Cortex of kidney (tissue), 1 donor: ENCODE results near the gene HMGCS2.

Source experiments
- DNase-seq: peaks from one replicate; lab custom pipeline; 2025; lab: John Stamatoyannopoulos, UW

HMGCS2 gene

GRCh38 chr1:119762953-119763352, 5.8 kb downstream of the HMGCS2 start:
- no peak for DNase-seq

- no peak for DNase-seq
Measured at GRCh38 chr1:119762409-119762808, 6.3 kb downstream of the HMGCS2 start.

DNA sequence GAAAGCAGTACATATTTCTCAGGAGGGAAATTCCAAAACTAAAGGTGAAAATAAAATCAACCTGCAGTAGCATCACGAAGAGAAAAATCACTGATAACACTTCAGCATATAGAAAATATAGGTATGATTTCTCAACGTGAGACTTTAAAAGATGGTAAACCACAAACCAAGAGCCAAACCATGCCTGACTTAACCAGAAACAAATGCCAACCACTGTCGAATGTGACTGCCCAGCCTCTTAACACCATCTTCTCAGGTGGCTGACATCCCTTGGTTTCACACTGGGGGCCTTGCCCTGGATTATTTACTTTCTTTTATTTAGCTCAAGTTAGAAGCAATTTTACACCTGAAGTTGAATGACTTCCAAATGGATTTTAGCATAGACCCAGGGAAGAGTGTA, 10.1 kb downstream of the HMGCS2 start:
- DNase-seq, result no peak

DNA sequence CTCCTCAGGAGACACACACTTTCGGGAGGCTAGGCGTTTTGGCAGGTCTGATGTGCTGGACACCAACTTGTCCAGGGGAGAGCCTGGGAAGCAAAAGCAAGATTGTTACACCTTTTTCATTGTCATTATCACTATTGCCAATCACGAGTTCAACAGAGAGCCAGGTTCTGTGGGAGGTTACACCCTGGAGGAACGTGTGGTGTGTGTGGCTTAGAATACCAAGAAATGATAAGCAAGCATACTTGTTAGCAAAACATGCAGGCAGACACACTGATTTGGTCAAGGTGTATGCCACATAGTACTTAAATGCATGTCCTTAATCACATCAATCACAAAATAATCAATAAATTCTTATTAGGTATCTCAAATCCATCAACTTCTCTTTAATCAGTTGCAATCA, 16.1 kb downstream of the HMGCS2 start:
- no peak for DNase-seq

- DNase-seq, result no peak
Measured at GRCh38 chr1:119748040-119748439, 20.7 kb downstream of the HMGCS2 start.

- DNase-seq, result no peak
Measured at GRCh38 chr1:119747451-119747850, 21.3 kb downstream of the HMGCS2 start.

DNA sequence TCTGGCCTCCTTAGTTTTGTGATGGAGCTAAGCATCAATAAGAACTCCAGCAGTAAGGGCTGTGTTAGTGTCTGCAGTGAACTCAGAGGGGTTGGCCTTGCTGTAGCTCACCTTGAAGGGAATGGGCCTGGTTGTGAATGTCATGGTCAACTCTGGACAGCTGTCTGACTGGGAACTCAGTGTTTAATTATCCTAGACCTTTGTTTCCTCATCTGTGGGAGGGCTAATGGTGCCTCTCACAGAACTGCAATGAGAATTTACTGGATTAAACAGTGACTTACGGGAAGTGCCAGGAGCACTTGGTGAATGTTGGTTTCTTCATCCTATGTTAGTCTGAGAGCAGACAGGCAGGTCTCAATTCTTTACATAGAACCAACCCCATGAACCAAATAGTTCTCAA, 23.7 kb downstream of the HMGCS2 start:
- DNase-seq, result no peak

DNA sequence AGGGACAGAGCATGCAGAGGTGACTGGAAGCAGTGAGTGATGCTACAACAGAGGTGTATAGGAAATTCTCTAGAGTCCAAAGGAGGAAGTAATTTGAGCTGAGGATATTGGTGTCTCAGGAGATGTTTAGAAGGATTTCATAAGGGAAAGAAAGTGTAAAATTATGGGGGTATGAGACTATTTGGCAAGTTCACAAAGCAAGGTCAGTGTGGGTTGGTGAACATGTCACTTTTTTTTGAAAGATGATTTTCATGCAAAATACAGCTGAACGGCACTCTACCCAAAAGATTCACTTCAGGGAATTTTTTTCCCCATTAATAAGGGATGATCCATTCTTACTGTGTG, 24.1 kb downstream of the HMGCS2 start:
- DNase-seq, result no peak

- no peak for DNase-seq
Measured at GRCh38 chr1:119743776-119744597, 24.7 kb downstream of the HMGCS2 start.

DNA sequence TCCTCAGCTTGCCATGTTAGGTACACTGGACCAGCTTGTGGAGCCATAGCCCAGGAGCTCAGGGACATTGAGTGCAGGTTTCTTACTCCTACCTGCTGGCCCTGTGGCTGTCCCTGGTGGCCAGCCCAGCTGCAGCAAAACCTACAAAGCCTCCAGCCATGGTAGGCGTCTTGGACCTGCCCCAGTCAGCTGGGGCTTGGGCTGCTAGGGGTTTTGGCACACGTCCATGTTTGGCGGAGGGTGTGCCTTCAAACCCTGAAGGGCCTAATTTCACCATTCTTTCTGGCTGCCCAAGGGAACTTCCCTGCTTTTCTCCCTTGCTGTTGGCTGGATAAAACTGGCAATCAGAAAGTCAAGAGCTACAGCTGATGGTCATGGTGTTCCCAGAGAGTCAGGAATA, 25.4 kb downstream of the HMGCS2 start:
- no peak for DNase-seq

DNA sequence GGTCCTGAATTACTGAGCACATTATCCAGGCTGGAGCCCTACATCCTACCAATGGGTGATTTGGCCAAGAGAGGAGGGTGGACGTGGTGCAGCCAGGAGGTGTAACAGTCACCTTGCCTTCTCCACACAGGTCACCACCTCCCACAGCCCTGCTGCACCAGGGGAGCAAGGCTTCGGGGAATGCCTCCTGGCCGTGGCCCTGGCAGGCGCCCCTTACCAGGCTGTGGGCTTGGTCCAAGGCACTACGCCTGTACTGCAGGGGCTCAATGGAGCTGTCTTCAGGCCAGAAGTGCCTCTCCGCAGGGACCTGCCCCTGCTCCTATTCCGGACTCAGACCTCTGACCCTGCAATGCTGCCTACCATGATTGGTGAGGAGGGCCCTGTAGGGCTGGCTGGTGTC, 26.0 kb downstream of the HMGCS2 start:
- no peak for DNase-seq

DNA sequence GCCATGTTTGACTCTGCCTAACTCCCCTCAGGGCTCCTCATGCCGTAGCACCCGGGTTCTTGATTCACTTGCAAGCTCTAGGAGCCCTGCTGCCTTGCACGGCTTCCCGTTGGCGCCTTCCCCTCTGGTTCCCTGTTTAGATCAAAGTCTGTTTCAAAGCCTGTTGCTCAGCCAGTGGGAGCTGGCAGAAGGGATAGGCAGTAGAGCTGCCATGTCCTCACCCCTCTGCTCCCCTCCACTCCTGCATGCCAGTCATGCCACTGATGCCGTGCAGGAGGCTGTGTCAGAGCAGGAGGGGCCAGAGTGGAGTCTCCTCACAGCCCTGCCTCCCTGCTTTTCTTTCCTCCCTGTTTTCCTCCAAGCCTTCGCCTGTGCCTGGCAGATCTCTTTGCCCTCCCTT, 26.5 kb downstream of the HMGCS2 start:
- no peak for DNase-seq

- no peak for DNase-seq
Measured at GRCh38 chr1:119740896-119741780, 27.6 kb downstream of the HMGCS2 start.

GRCh38 chr1:119740261-119740660, 28.4 kb downstream of the HMGCS2 start:
- DNase-seq, result no peak

DNA sequence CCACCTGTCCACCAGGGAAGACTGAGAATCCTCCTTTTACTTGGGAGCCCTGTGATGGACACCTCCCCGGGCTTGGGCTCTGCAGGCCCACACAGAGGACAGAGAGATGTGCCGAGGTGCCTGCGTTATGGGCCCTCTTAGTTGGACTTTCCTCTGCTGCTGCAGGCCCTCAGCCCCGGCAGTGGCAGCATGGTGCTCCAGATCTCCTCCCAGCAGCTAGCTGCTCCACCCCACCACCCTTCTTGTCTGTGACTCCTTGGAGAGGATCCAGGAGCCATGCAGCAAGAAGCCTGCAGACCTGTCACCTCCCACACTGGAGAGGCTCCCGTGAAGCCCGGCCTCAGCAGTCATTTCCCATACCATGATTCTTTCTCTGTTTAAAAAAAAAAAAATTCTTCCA, 29.6 kb downstream of the HMGCS2 start:
- DNase-seq, result no peak

- no peak for DNase-seq
Measured at GRCh38 chr1:119738100-119738720, 30.5 kb downstream of the HMGCS2 start.

- no peak for DNase-seq
Measured at GRCh38 chr1:119737040-119737682, 31.5 kb downstream of the HMGCS2 start.

- DNase-seq, result no peak
Measured at GRCh38 chr1:119736649-119737039, 32.1 kb downstream of the HMGCS2 start.

- DNase-seq, result no peak
Measured at GRCh38 chr1:119735217-119735616, 33.5 kb downstream of the HMGCS2 start.

GRCh38 chr1:119733754-119734153, 35.0 kb downstream of the HMGCS2 start:
- DNase-seq, result no peak

DNA sequence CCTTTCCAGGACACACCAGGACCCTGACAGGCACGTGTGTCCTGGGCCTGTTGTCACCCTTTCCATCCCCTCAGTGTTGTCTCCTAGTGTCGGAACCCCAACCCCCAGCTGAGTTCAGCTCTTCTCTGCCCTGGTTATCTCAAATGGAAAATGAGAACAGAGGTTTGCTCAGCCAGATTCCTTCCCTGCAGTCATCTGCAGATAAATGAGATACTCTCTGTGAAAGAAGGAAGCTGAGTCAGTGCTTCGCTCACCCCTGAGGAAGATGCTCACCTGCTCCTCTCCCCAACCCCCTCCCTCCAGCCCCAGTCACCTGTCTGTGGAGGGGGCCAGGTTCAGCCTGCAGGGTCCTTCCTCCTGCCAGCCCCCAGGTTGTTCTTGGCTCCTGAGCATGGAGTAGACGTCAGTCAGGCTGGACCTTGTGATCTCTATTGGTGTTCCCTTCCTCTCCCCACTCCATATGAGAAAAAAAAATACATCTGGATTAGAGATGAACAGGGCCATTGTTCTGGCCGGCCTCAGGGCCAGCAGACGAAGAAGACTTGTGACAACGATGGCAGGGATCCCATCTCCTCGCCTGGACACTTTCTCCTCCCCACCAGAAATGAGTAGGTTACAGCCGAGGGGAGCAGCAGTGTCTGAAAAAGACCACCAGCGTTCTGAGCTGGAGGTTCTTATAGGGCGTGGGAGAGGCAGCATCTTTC, 36.1 kb downstream of the HMGCS2 start:
- DNase-seq, result no peak
